ENCODE results near the gene THSD4. TPM values are rescaled to one million over a fixed set of nuclear protein-coding genes. Genes with fewer than 3 reads are reported as not detected.

The THSD4 gene
- total and polyA plus RNA-seq, 2 of the 4 experiments (the other 2 are of a cell fraction) = 25.5 to 31.1 TPM

DNA sequence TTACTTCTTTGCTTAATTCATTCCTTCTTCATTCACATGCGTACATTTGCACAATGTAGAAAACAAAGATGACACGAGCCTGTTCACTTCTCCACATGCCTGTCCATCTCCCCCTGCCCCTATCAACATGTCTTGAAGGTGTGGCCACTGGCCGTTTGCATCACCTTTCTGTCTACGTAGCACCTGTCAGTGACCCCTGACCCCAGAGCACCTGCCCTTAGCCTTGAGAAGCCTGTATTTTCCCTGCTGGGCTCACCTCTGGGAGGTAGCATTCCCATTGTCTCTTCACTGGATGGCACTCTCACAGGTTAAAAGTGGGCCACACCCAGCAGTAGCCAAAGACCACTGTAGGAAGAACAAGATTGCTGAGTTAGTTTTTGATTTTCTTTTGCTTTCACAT, 234.1 kb downstream of the THSD4 start:
- no peak for ATAC-seq (ENCODE audit: low read depth)
- in situ Hi-C loops (cut with MboI; ENCODE audit: low sequenced_read_pairs) = no loop called here
- Histone ChIP-seq H3K23ac (ENCODE audit: low read depth, low read length) (no peak overlapping the region), H2AK5ac (ENCODE audit: low read depth, low read length) (no peak overlapping the region), H3K27me3 (ENCODE audit: control insufficient read depth, insufficient read depth, low read length) (no peaks in the 10 kb centered on the region), H2BK120ac (ENCODE audit: low read depth, low read length) (no peak overlapping the region), H4K8ac (ENCODE audit: low read depth in 2 of 2, low read length in 2 of 2) (no peak overlapping the region), H3K9ac (ENCODE audit: low read depth, low read length) (no peak overlapping the region), H3K18ac (ENCODE audit: low read depth, low read length) (no peak overlapping the region), H3K14ac (replicated peaks; ENCODE audit: low read depth, low read length) (no peak overlapping the region), H2AFZ (replicated peaks; ENCODE audit: low read length, poor library complexity) (no peak overlapping the region), H2BK20ac (ENCODE audit: low read depth, low read length) (no peak overlapping the region), H3K27ac (ENCODE audit: insufficient read depth, low read length) (no peak overlapping the region), H3K4ac (ENCODE audit: low read depth, low read length) (peak overlapping the region; percentile 21; the same call in 1 of the 2 replicates), H3K4me3 (ENCODE audit: insufficient read depth, low read depth, low read length) (no peak overlapping the region), H3K4me1 (ENCODE audit: control insufficient read depth, insufficient read depth, low read length) (peaks cover 6% of the 10 kb centered on the region; the same call in 1 of the 2 replicates), H2BK5ac (ENCODE audit: low read depth, low read length, poor library complexity, severe bottlenecking) (no peak overlapping the region), H3K9me1 (ENCODE audit: insufficient read depth, low read length) (peaks cover 9% of the 10 kb centered on the region; the same call in 1 of the 2 replicates), H4K5ac (ENCODE audit: low read depth, low read length) (no peak overlapping the region), H3K36me3 (ENCODE audit: control insufficient read depth, insufficient read depth, low read length) (peaks cover 21% of the 10 kb centered on the region), H3K56ac (ENCODE audit: extremely low read depth, insufficient read depth, low read length) (no peak overlapping the region), H3K4me2 (ENCODE audit: low read depth, low read length) (no peak overlapping the region), H3K79me1 (ENCODE audit: low read depth in 1 of 2, low read length in 2 of 2) (no peaks in the 10 kb centered on the region), H3K9me3 (ENCODE audit: control insufficient read depth, insufficient read depth, low read length) (no peaks in the 10 kb centered on the region), H2BK15ac (ENCODE audit: low read depth, low read length) (no peak overlapping the region), H2AK9ac (replicated peaks; ENCODE audit: low read depth, low read length, poor library complexity) (no peak overlapping the region), H4K91ac (ENCODE audit: insufficient read depth, low read depth, low read length) (no peak overlapping the region; the same call in 1 of the 2 replicates), H4K20me1 (ENCODE audit: insufficient read depth, low read length) (no peaks in the 10 kb centered on the region)
- intact Hi-C loops (cut with micrococcal nuclease) = no loop called here
- dilution Hi-C loops (cut with HindIII; ENCODE audit: low sequenced_read_pairs, unreplicated experiment) = no loop called here
- ChIA-PET CTCF (no interaction called here), POLR2A (ENCODE audit: unreplicated experiment) (no interaction called here)
- TF ChIP-seq RFX5 (IDR thresholded peaks at IDR 0.05; ENCODE audit: low read depth, low read length) = no peak
- TF ChIP-seq MXI1 (IDR thresholded peaks at IDR 0.05; ENCODE audit: borderline replicate concordance, low read depth, low read length) = no peak
- no peak for TF ChIP-seq MAFK (IDR thresholded peaks at IDR 0.05; ENCODE audit: low read depth, low read length)
- no peak for TF ChIP-seq CEBPB (IDR thresholded peaks at IDR 0.05; ENCODE audit: low read depth, low read length)
- TF ChIP-seq MAZ (IDR thresholded peaks at IDR 0.05; ENCODE audit: borderline replicate concordance, low read depth, low read length) = no peak
- TF ChIP-seq CHD1 (IDR thresholded peaks at IDR 0.05; ENCODE audit: low read depth, low read length) = no peak
- TF ChIP-seq FOS (IDR thresholded peaks at IDR 0.05; ENCODE audit: low read depth, low read length) = no peak
- TF ChIP-seq NFE2L2 (IDR thresholded peaks at IDR 0.05; ENCODE audit: low read depth, low read length) = no peak
- no peak for TF ChIP-seq POLR2A (IDR thresholded peaks at IDR 0.05; ENCODE audit: low read depth, low read length)
- TF ChIP-seq SMC3 (IDR thresholded peaks at IDR 0.05; ENCODE audit: low read depth, low read length) = no peak
- TF ChIP-seq, protein P1, sequence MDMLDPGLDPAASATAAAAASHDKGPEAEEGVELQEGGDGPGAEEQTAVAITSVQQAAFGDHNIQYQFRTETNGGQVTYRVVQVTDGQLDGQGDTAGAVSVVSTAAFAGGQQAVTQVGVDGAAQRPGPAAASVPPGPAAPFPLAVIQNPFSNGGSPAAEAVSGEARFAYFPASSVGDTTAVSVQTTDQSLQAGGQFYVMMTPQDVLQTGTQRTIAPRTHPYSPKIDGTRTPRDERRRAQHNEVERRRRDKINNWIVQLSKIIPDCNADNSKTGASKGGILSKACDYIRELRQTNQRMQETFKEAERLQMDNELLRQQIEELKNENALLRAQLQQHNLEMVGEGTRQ (IDR thresholded peaks at IDR 0.05; ENCODE audit: low read depth, low read length) = no peak
- no peak for TF ChIP-seq RCOR1 (IDR thresholded peaks at IDR 0.05; ENCODE audit: insufficient replicate concordance, low read length)
- TF ChIP-seq BHLHE40 (IDR thresholded peaks at IDR 0.05; ENCODE audit: low read depth, low read length) = no peak
- TF ChIP-seq ELK1 (IDR thresholded peaks at IDR 0.05; ENCODE audit: borderline replicate concordance, low read depth, low read length) = no peak
- TF ChIP-seq RAD21 (IDR thresholded peaks at IDR 0.05; ENCODE audit: low read length) = no peak
- TF ChIP-seq, protein P2, sequence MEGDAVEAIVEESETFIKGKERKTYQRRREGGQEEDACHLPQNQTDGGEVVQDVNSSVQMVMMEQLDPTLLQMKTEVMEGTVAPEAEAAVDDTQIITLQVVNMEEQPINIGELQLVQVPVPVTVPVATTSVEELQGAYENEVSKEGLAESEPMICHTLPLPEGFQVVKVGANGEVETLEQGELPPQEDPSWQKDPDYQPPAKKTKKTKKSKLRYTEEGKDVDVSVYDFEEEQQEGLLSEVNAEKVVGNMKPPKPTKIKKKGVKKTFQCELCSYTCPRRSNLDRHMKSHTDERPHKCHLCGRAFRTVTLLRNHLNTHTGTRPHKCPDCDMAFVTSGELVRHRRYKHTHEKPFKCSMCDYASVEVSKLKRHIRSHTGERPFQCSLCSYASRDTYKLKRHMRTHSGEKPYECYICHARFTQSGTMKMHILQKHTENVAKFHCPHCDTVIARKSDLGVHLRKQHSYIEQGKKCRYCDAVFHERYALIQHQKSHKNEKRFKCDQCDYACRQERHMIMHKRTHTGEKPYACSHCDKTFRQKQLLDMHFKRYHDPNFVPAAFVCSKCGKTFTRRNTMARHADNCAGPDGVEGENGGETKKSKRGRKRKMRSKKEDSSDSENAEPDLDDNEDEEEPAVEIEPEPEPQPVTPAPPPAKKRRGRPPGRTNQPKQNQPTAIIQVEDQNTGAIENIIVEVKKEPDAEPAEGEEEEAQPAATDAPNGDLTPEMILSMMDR (conservative IDR thresholded peaks at IDR 0.05; ENCODE audit: low read depth, low read length) = no peak
- BruUV-seq (replicated peaks) = no TSS peak
- DNase-seq = no peak
- WGBS, 2 experiments (ENCODE audit: extremely low coverage in 2 of 2, insufficient read length in 1 of 2) = 89% methylated on average over 3 of the region's 4 CpGs; no CpG with 5 or more reads in 1 of the 2 experiments

Data from IMR-90 (cell line).